Neutrophil (primary cell): Measurements from ENCODE around the gene HIRA.

Experiments
- H3K27ac ChIP-seq: fragments of 200-600 bp; sonication (generic); 2 replicates; pipeline ENCODE4 v1.5.1; 2016; ENCODE audit warnings: mild to moderate bottlenecking, moderate library complexity
- H3K27me3 ChIP-seq: fragments of 200-600 bp; sonication (generic); 2 replicates; pipeline ENCODE4 v1.6.0; 2016; ENCODE audit warnings: mild to moderate bottlenecking
- H3K36me3 ChIP-seq: fragments of 200-600 bp; sonication (generic); 2 replicates; pipeline ENCODE4 v1.5.1; 2017
- H3K4me1 ChIP-seq, 2 experiments: fragments of 200-600 bp in 1 of 2; sonication (generic) in 1 of 2; 1 replicate in 1 of 2; 2 replicates in 1 of 2; pipeline versions ENCODE4 v1.5.1 to v1.6.1; 2013 to 2016; ENCODE audit warnings: low read depth in 1 of 2, low read length in 1 of 2, mild to moderate bottlenecking in 1 of 2, moderate library complexity in 1 of 2; ENCODE audit not compliant: control insufficient read depth in 1 of 2, insufficient read depth in 1 of 2
- H3K4me3 ChIP-seq, 2 experiments: fragments of 200-600 bp in 1 of 2; sonication (generic) in 1 of 2; 1 replicate in 1 of 2; 2 replicates in 1 of 2; pipeline ENCODE4 v1.5.1; 2013 to 2016; ENCODE audit warnings: low read depth in 1 of 2, low read length in 1 of 2, mild to moderate bottlenecking in 1 of 2, moderate library complexity in 1 of 2
- H3K9me3 ChIP-seq: fragments of 200-600 bp; sonication (generic); 2 replicates; pipeline ENCODE4 v1.5.1; 2016
- TF ChIP-seq, protein P1 (sequence below): fragments of 200-600 bp; sonication (generic); IDR thresholded peaks from 2 replicates; pipeline ENCODE4 v1.5.1; 2016; ENCODE audit warnings: antibody characterized with exemption

The HIRA gene

DNA sequence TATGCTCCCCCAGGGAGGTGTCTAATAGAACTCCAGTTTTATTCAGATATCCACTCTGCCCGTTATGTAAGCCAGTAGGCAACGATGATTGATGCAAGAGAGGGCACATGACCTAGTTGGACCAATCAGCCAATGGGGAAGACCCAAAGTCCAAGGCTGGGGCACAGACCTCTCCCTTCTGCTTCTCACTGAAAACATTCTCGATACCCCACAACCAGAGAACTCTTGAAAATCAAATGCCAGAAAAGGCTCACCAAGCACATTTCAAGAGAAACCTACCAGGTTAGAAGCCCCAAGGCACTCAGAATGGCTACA, 7.4 kb downstream of the HIRA start:
- Histone ChIP-seq H3K27me3 (no peaks in the 10 kb centered on the region), H3K27ac (peak overlapping the region; percentile 98), H3K9me3 (no peaks in the 10 kb centered on the region), H3K4me3 (no peak overlapping the region), H3K36me3 (no peaks in the 10 kb centered on the region), H3K4me1 (peaks cover 99% of the 10 kb centered on the region in 2 experiments)
- TF ChIP-seq, protein P1, sequence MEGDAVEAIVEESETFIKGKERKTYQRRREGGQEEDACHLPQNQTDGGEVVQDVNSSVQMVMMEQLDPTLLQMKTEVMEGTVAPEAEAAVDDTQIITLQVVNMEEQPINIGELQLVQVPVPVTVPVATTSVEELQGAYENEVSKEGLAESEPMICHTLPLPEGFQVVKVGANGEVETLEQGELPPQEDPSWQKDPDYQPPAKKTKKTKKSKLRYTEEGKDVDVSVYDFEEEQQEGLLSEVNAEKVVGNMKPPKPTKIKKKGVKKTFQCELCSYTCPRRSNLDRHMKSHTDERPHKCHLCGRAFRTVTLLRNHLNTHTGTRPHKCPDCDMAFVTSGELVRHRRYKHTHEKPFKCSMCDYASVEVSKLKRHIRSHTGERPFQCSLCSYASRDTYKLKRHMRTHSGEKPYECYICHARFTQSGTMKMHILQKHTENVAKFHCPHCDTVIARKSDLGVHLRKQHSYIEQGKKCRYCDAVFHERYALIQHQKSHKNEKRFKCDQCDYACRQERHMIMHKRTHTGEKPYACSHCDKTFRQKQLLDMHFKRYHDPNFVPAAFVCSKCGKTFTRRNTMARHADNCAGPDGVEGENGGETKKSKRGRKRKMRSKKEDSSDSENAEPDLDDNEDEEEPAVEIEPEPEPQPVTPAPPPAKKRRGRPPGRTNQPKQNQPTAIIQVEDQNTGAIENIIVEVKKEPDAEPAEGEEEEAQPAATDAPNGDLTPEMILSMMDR = no peak

GRCh38 chr22:19422440-19423301, 8.9 kb downstream of the HIRA start:
- Histone ChIP-seq H3K9me3 (no peaks in the 10 kb centered on the region), H3K4me3 (no peak overlapping the region), H3K4me1 (peaks cover 99% of the 10 kb centered on the region in 2 experiments), H3K27ac (peak overlapping the region; percentile 98), H3K27me3 (no peaks in the 10 kb centered on the region), H3K36me3 (no peaks in the 10 kb centered on the region)
- TF ChIP-seq, protein P1 = no peak

- H3K9me3 ChIP-seq = no peaks in the 10 kb centered on the region
- TF ChIP-seq, protein P1 = no peak
- peak overlapping the region; percentile 98 for H3K27ac ChIP-seq
- H3K27me3 ChIP-seq = no peaks in the 10 kb centered on the region
- no peaks in the 10 kb centered on the region for H3K36me3 ChIP-seq
- peaks cover 95 to 99% of the 10 kb centered on the region in 2 experiments for H3K4me1 ChIP-seq
- H3K4me3 ChIP-seq = peak overlapping the region in 1 of 2 experiments; percentile 54
These were observed 11.2 kb downstream of the HIRA start for GRCh38 chr22:19420321-19420720.

DNA sequence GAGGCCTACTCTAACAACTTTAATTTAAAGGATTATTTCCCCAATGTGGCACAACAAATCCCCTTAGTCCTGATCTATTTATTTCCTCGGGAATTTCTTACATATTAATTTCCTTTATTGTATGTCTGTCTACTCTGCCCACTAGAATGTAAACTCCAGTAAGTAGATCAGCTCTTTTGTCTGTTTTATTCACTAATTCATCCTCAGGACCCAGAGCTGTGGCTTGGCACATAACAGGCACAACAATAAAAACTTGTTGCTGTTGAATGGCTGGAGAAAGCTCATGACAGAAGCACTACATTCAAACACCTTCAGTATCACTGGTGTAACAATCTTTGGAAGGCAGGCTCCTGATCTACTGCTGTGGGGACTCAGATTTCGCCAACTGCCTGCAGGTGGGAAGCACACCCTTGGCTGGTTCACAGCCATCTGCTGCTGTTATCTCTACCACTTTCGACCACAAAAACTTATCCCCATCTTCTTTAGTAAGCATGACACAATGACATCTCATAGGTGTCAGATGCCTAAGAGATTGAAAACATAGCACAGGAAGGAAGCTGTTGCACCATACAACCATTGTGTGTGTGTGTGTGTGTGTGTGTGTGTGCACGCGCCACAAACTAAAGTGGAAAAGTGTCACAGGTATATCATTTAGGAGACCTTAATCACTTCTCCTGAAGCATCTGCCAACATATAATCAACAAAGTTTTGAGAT, 11.9 kb downstream of the HIRA start:
- H3K4me1 ChIP-seq = peaks cover 88 to 93% of the 10 kb centered on the region in 2 experiments

DNA sequence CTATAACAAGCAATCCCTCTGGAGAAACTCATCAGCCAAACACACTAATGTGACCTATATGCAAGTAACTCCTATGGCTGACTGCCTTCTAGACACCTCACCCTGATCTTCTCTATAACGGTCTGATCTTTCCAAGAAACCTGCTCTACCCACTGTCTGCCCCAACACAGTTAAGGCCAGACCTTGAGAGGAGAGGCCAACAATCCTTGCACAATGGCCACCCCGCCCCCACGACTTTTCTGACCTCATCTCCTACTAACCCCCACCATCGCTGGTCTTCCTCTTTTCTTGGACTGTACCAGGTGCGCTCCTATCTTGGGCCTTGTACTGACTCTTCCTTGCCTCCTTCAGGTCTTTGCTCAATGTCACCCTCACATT, 12.5 kb downstream of the HIRA start:
- no peaks in the 10 kb centered on the region for H3K27me3 ChIP-seq
- H3K9me3 ChIP-seq = no peaks in the 10 kb centered on the region
- H3K36me3 ChIP-seq = no peaks in the 10 kb centered on the region
- peaks cover 83 to 93% of the 10 kb centered on the region in 2 experiments for H3K4me1 ChIP-seq
- peak overlapping the region; percentile 98 for H3K27ac ChIP-seq
- TF ChIP-seq, protein P1 = peak; percentile 27
- peak overlapping the region; percentile 45 to 54 for H3K4me3 ChIP-seq

More for the DNA sequence above, 11.9 kb downstream of the HIRA start:
- Histone ChIP-seq H3K27me3 (no peaks in the 10 kb centered on the region), H3K36me3 (no peaks in the 10 kb centered on the region), H3K9me3 (no peaks in the 10 kb centered on the region), H3K4me3 (peak overlapping the region; percentile 45 to 54), H3K27ac (peak overlapping the region; percentile 98)
- TF ChIP-seq, protein P1 = peak; percentile 3
